A549 (cell line): ENCODE results near the gene BRCC3. TPM values are rescaled to one million over a fixed set of nuclear protein-coding genes. Genes with fewer than 3 reads are reported as not detected.

Source experiments
- ATAC-seq, 2 experiments: fragments of 200-7000 bp in 1 of 2; fragments of >200 bp in 1 of 2; cut with Nextera tagmentation in 1 of 2; cut with Tn5 transposase in 1 of 2; 3 replicates each; pipeline versions ENCODE4 v1.8.0 to v1.9.1; 2018 to 2020; ENCODE audit warnings: mild to moderate bottlenecking in 1 of 2, moderate library complexity in 1 of 2
- CTCF ChIA-PET: fragments of 300-600 bp; sonication (Branson Sonifier 250); formaldehyde crosslinking; extraction: SDS; loops from one replicate; lab custom pipeline; 2021; ENCODE audit warnings: antibody characterized with exemption, inconsistent platforms; lab: Yijun Ruan, JAX
- POLR2A ChIA-PET: fragments of 350-600 bp; formaldehyde crosslinking; extraction: SDS; loops from one replicate; lab custom pipeline; 2021; ENCODE audit warnings: antibody characterized with exemption, inconsistent platforms; lab: Yijun Ruan, JAX
- DNase-seq, 2 experiments: peaks; one replicate each; pipeline versions ENCODE4 v3.0.0 to v3.0.0-alpha.2; 2011 to 2016; ENCODE audit warnings: low read depth in 1 of 2, low spot score in 1 of 2
- FAIRE-seq: peaks from 2 replicates; lab custom pipeline; 2011; peaks lifted over from hg19 to GRCh38; lab: Jason Lieb, UNC
- H3K27ac ChIP-seq, 2 experiments: fragments of >200 bp; sonication (Bioruptor Twin); formaldehyde crosslinking; 3 replicates each; pipeline ENCODE4 v1.5.1; 2016 to 2017
- H3K4me1 ChIP-seq: fragments of >200 bp; sonication (Bioruptor Twin); formaldehyde crosslinking; 3 replicates; pipeline ENCODE4 v1.6.1; 2016
- H3K4me2 ChIP-seq: fragments of >200 bp; sonication (Bioruptor Twin); formaldehyde crosslinking; 3 replicates; pipeline ENCODE4 v1.6.1; 2016
- H3K4me3 ChIP-seq: fragments of >200 bp; sonication (Bioruptor Twin); formaldehyde crosslinking; 3 replicates; pipeline ENCODE4 v1.5.1; 2016
- H3K9me3 ChIP-seq: fragments of >200 bp; sonication (Bioruptor Twin); formaldehyde crosslinking; 3 replicates; pipeline ENCODE4 v1.6.1; 2016
- BHLHE40 ChIP-seq: IDR thresholded peaks from 2 replicates; pipeline ENCODE4 v1.6.1; 2012; ENCODE audit warnings: low read depth, low read length, inconsistent platforms
- CBX2 ChIP-seq: fragments of 200-600 bp; sonication (generic); IDR thresholded peaks from 2 replicates; pipeline ENCODE4 v1.6.1; 2016; ENCODE audit warnings: low read depth, mild to moderate bottlenecking, borderline replicate concordance
- CEBPB ChIP-seq, 2 experiments: fragments of >200 bp in 1 of 2; sonication (Bioruptor Twin) in 1 of 2; formaldehyde crosslinking in 1 of 2; IDR thresholded peaks; 2 replicates each; pipeline ENCODE4 v1.6.1; 2012 to 2016
- CHD4 ChIP-seq: fragments of 200-600 bp; sonication (generic); IDR thresholded peaks from 2 replicates; pipeline ENCODE4 v1.6.1; 2016; ENCODE audit warnings: antibody characterized with exemption, mild to moderate bottlenecking, borderline replicate concordance
- E2F6 ChIP-seq: IDR thresholded peaks from 2 replicates; pipeline ENCODE4 v1.6.1; 2012; ENCODE audit warnings: low read depth, borderline replicate concordance
- EHMT2 ChIP-seq: fragments of 200-600 bp; sonication (generic); IDR thresholded peaks from 2 replicates; pipeline ENCODE4 v1.6.1; 2016; ENCODE audit warnings: antibody characterized with exemption, low read depth, mild to moderate bottlenecking, moderate library complexity
- EP300 ChIP-seq, 2 experiments: fragments of >200 bp; sonication (Bioruptor Twin); formaldehyde crosslinking; IDR thresholded peaks; 2 replicates in 1 of 2; 3 replicates in 1 of 2; pipeline ENCODE4 v1.6.1; 2016 to 2017
- FOSL2 ChIP-seq, 2 experiments: fragments of 450-650 bp in 1 of 2; fragments of >200 bp in 1 of 2; sonication (Bioruptor Twin) in 1 of 2; formaldehyde crosslinking; IDR thresholded peaks; 2 replicates each; pipeline versions ENCODE4 v1.5.0 to v1.6.1; 2016 to 2020; ENCODE audit warnings: mild to moderate bottlenecking in 1 of 2, moderate library complexity in 1 of 2
- FOXS1 ChIP-seq: fragments of 250-450 bp; sonication (Bioruptor Pico); IDR thresholded peaks from 2 replicates; pipeline ENCODE4 v1.5.0; 2020; ENCODE audit warnings: mild to moderate bottlenecking, moderate library complexity
- HEYL ChIP-seq: fragments of 250-450 bp; sonication (Bioruptor Pico); IDR thresholded peaks from 2 replicates; pipeline ENCODE4 v1.8.0; 2021; ENCODE audit warnings: mild to moderate bottlenecking, moderate library complexity
- HMGXB4 ChIP-seq: fragments of 250-450 bp; sonication (Bioruptor Pico); IDR thresholded peaks from 2 replicates; pipeline ENCODE4 v1.5.0; 2021; ENCODE audit warnings: mild to moderate bottlenecking, moderate library complexity, borderline replicate concordance
- HOXA7 ChIP-seq: fragments of 250-450 bp; sonication (Bioruptor Pico); IDR thresholded peaks from 2 replicates; pipeline ENCODE4 v1.5.0; 2020; ENCODE audit warnings: mild to moderate bottlenecking, moderate library complexity
- HOXB5 ChIP-seq: fragments of 250-450 bp; sonication (Bioruptor Pico); IDR thresholded peaks from 2 replicates; pipeline ENCODE4 v1.5.0; 2020; ENCODE audit warnings: mild to moderate bottlenecking, moderate library complexity
- JUN ChIP-seq, 2 experiments: fragments of >200 bp; sonication (Bioruptor Twin); formaldehyde crosslinking; IDR thresholded peaks; 2 replicates in 1 of 2; 3 replicates in 1 of 2; pipeline ENCODE4 v1.6.1; 2016 to 2017
- JUNB ChIP-seq: fragments of >200 bp; sonication (Bioruptor Twin); formaldehyde crosslinking; IDR thresholded peaks from 2 replicates; pipeline ENCODE4 v1.6.1; 2016
- KDM5A ChIP-seq: fragments of 200-600 bp; sonication (generic); IDR thresholded peaks from 2 replicates; pipeline ENCODE4 v1.6.1; 2016; ENCODE audit warnings: antibody characterized with exemption, mild to moderate bottlenecking
- MAX ChIP-seq: IDR thresholded peaks from 2 replicates; pipeline ENCODE4 v1.6.1; 2012
- MYC ChIP-seq: IDR thresholded peaks from 2 replicates; pipeline ENCODE4 v1.6.1; 2012; ENCODE audit warnings: mild to moderate bottlenecking, inconsistent platforms, low read length, improper control_type of control experiment, borderline replicate concordance
- PHF8 ChIP-seq: fragments of 200-600 bp; sonication (generic); IDR thresholded peaks from 2 replicates; pipeline ENCODE4 v1.6.1; 2016; ENCODE audit warnings: low read depth, mild to moderate bottlenecking, antibody characterized with exemption, moderate library complexity, borderline replicate concordance
- POLR2A ChIP-seq: IDR thresholded peaks from 2 replicates; pipeline ENCODE4 v1.6.1; 2012; ENCODE audit warnings: mild to moderate bottlenecking, low read length
- RAD21 ChIP-seq, 2 experiments: fragments of >200 bp in 1 of 2; sonication (Bioruptor Twin) in 1 of 2; formaldehyde crosslinking in 1 of 2; IDR thresholded peaks in 1 of 2; conservative IDR thresholded peaks in 1 of 2; 2 replicates in 1 of 2; 3 replicates in 1 of 2; pipeline ENCODE4 v1.6.1; 2012 to 2018; ENCODE audit warnings: inconsistent platforms in 1 of 2
- RARB ChIP-seq: fragments of 250-450 bp; sonication (Bioruptor Pico); IDR thresholded peaks from 2 replicates; pipeline ENCODE4 v1.8.0; 2021; ENCODE audit warnings: mild to moderate bottlenecking, moderate library complexity
- RFX5 ChIP-seq: fragments of 450-650 bp; IDR thresholded peaks from 2 replicates; pipeline ENCODE4 v1.7.1; 2014; ENCODE audit warnings: antibody characterized with exemption, mild to moderate bottlenecking, moderate library complexity
- RNF2 ChIP-seq: fragments of 200-600 bp; sonication (generic); IDR thresholded peaks from 2 replicates; pipeline ENCODE4 v1.6.1; 2016; ENCODE audit warnings: low read depth, mild to moderate bottlenecking, antibody characterized with exemption, moderate library complexity, borderline replicate concordance
- SREBF2 ChIP-seq: fragments of 450-650 bp; IDR thresholded peaks from 2 replicates; pipeline ENCODE4 v1.6.1; 2014; ENCODE audit warnings: mild to moderate bottlenecking, moderate library complexity
- TFCP2L1 ChIP-seq: fragments of 250-450 bp; sonication (Bioruptor Pico); IDR thresholded peaks from 2 replicates; pipeline ENCODE4 v1.5.0; 2021; ENCODE audit warnings: mild to moderate bottlenecking
- ZFP36 ChIP-seq: fragments of 450-650 bp; IDR thresholded peaks from 2 replicates; pipeline ENCODE4 v1.6.1; 2014; ENCODE audit warnings: borderline replicate concordance; ENCODE audit not compliant: partially characterized antibody
- ZSCAN20 ChIP-seq: fragments of 250-450 bp; sonication (Bioruptor Pico); IDR thresholded peaks from 2 replicates; pipeline ENCODE4 v1.8.0; 2022; ENCODE audit warnings: mild to moderate bottlenecking, moderate library complexity
- WGBS: methylation state at CpG from one replicate; pipeline ENCODE4 v1.1.6; 2017; ENCODE audit errors: missing lambda C conversion rate; 5-methylcytosine and 5-hydroxymethylcytosine counted together
- polyA plus RNA-seq, 4 experiments: library from polyadenylated mRNA; depleted of rRNA in 3 of 4; stranded (reverse); fragments of >200 nt; fragmentation: RNase III in 1 of 4; extraction: RNeasy Plus Mini Kit Qiagen cat#74134 plus additional on column Dnase treatment in 1 of 4; gene quantifications; 2 replicates in 3 of 4; 3 replicates in 1 of 4; pipeline ENCODE4 v1.2.3, GENCODE V29; 2011 to 2017
- TF ChIP-seq, protein P1 (sequence below): IDR thresholded peaks from 2 replicates; pipeline ENCODE4 v1.6.1; 2012

Gene BRCC3
- polyA plus RNA-seq, 2 of the 4 experiments (the other 2 are of a cell fraction) = 42.0 to 42.9 TPM

- no peaks in the 10 kb centered on the region for H3K9me3 ChIP-seq
- POLR2A ChIA-PET = no interaction called here
- DNase-seq = peak; percentile 41 to 60
- H3K4me3 ChIP-seq = no peak overlapping the region
- peak; percentile 7 for FAIRE-seq
- peak overlapping the region; percentile 86 for H3K4me2 ChIP-seq
- WGBS = 0% methylated on average over 1 of the region's 1 CpG
- peak overlapping the region; percentile 93 to 98; a peak in 5 of 6 replicates for H3K27ac ChIP-seq
- TF ChIP-seq SREBF2 = no peak
- TF ChIP-seq MAX = peak; percentile 36; the same call in 1 of the 2 replicates
- TF ChIP-seq FOSL2 (IDR thresholded peaks at IDR 0.05) = peak; percentile 46; the same call in 1 of the 2 replicates
- TF ChIP-seq FOSL2 (CRISPR knock-in tag; IDR thresholded peaks at IDR 0.05) = peak; percentile 81
- TF ChIP-seq JUNB = peak; percentile 44; the same call in 1 of the 2 replicates
- H3K4me1 ChIP-seq = peaks cover 63% of the 10 kb centered on the region
- peak; percentile 40 to 49; a peak in 5 of 6 replicates for ATAC-seq
- CTCF ChIA-PET = interaction anchor here (1.8 to 3.0 kb wide), 2 partner anchors 11 to 80 kb away, joined by 5 to 11 read pairs; no protein-coding TSS in a partner anchor
These were observed 3.1 kb upstream of the BRCC3 start for GRCh38 chrX:155068165-155068564.

DNA sequence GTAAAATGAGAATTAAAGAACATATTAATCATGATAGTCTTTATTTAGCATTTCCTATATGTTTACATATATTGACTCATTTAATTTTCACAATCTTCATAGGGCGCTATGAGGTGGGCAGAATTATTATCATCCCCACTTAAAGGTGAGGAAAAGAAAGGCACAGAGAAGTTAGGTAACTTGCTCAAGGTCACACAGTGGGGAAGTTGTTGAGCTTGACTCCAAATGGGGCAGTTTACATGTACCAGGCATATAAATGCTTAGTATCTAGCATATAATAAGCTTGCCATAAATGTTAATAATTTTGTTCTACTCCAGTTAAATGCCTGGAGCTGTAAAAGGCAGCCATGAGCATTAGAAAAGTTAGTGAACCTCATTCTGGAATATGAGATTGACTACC is 1.9 kb upstream of the BRCC3 start:
- CTCF ChIA-PET = interaction anchor here (1.8 to 3.0 kb wide), 2 partner anchors 12 to 82 kb away, joined by 5 to 11 read pairs; no protein-coding TSS in a partner anchor
- FAIRE-seq = no peak
- H3K4me3 ChIP-seq = peak overlapping the region; percentile 84

GRCh38 chrX:155070038-155070437 is 1.3 kb upstream of the BRCC3 start:
- FAIRE-seq (no peak), ATAC-seq (no peak), DNase-seq (no peak)
- 25% methylated on average over 12 of the region's 12 CpGs for WGBS
- TF ChIP-seq SREBF2 (no peak), EP300 (IDR thresholded peaks at IDR 0.05) (no peak), CEBPB (IDR thresholded peaks at IDR 0.05) (no peak), TFCP2L1 (CRISPR knock-in tag) (no peak), HMGXB4 (CRISPR knock-in tag) (no peak), RFX5 (no peak), RARB (CRISPR knock-in tag) (no peak), ZFP36 (no peak), BHLHE40 (no peak), CBX2 (no peak), RNF2 (no peak), JUN (IDR thresholded peaks at IDR 0.05) (no peak), HOXA7 (CRISPR knock-in tag) (no peak), FOXS1 (CRISPR knock-in tag) (no peak), KDM5A (no peak), RAD21 (conservative IDR thresholded peaks at IDR 0.05 in 1 of 2, IDR thresholded peaks at IDR 0.05 in 1 of 2) (no peak), JUNB (no peak), POLR2A (no peak), ZSCAN20 (CRISPR knock-in tag) (no peak)
- TF ChIP-seq, protein P1, sequence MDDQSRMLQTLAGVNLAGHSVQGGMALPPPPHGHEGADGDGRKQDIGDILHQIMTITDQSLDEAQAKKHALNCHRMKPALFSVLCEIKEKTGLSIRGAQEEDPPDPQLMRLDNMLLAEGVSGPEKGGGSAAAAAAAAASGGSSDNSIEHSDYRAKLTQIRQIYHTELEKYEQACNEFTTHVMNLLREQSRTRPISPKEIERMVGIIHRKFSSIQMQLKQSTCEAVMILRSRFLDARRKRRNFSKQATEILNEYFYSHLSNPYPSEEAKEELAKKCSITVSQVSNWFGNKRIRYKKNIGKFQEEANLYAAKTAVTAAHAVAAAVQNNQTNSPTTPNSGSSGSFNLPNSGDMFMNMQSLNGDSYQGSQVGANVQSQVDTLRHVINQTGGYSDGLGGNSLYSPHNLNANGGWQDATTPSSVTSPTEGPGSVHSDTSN = no peak
- Histone ChIP-seq H3K9me3 (no peaks in the 10 kb centered on the region), H3K4me2 (peak overlapping the region; percentile 86), H3K4me1 (peaks cover 53% of the 10 kb centered on the region), H3K27ac (peak overlapping the region; percentile 93 to 98), H3K4me3 (peak overlapping the region; percentile 84)
- POLR2A ChIA-PET = interaction anchor here (0.9 kb wide), 1 partner anchor 43 kb away, joined by 4 read pairs; the partner anchor contains the start of gene FUNDC2
- CTCF ChIA-PET = interaction anchor here (1.1 to 3.0 kb wide), 2 partner anchors 13 kb away, joined by 5 to 11 read pairs; no protein-coding TSS in a partner anchor

More for the DNA sequence above, 1.9 kb upstream of the BRCC3 start:
- TF ChIP-seq MYC (no peak), HOXA7 (CRISPR knock-in tag) (no peak), CHD4 (no peak), KDM5A (no peak), E2F6 (no peak), PHF8 (no peak), EHMT2 (no peak), RFX5 (no peak), MAX (no peak), FOXS1 (CRISPR knock-in tag) (no peak), HEYL (CRISPR knock-in tag) (no peak), HOXB5 (CRISPR knock-in tag) (no peak), CBX2 (no peak), TFCP2L1 (CRISPR knock-in tag) (no peak)
- POLR2A ChIA-PET = no interaction called here
- H3K4me2 ChIP-seq = peak overlapping the region; percentile 86
- peaks cover 59% of the 10 kb centered on the region for H3K4me1 ChIP-seq
- no peak for ATAC-seq
- WGBS = 76% methylated on average over 1 of the region's 1 CpG
- no peaks in the 10 kb centered on the region for H3K9me3 ChIP-seq
- no peak for DNase-seq
- peak overlapping the region; percentile 93 to 98; a peak in 5 of 6 replicates for H3K27ac ChIP-seq
